CD4-positive, alpha-beta T cell treated with Interleukin-17A for 1 hour (primary cell): ENCODE results near the gene PLSCR5.
A peak's percentile ranks its signal among the peaks of the same experiment; 100 is the strongest.

ENCODE experiments used
- DNase-seq: peaks from one replicate; pipeline ENCODE4 v3.0.0-alpha.2; 2020

The PLSCR5 gene, protein sequence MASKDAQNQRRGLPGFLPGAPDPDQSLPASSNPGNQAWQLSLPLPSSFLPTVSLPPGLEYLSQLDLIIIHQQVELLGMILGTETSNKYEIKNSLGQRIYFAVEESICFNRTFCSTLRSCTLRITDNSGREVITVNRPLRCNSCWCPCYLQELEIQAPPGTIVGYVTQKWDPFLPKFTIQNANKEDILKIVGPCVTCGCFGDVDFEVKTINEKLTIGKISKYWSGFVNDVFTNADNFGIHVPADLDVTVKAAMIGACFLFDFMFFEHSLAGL

DNA sequence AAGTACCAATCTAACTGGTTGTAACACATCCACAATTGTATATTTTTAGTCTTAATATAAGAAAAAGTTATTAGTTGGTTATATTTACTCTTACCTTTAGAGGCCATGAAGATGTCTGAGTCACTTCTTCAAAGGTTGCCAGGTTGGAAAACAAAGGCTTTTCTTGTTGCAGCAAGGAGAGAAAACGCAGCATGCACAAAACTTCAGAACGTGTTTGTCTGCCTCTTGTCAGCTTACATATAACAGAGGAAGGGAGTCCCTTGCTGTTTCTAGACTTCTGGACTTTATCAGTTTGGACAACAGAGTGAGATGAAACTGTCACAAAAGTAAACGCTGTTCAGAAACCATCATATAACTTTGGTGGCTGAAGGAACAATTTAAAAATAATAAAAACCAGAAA, at the start of gene PLSCR5:
TSS of gene PLSCR5 (minus strand) at position 241 of the 400 bp plus-strand sequence. CDS start at position 107, 134 bp downstream.
- no peak for DNase-seq

DNA sequence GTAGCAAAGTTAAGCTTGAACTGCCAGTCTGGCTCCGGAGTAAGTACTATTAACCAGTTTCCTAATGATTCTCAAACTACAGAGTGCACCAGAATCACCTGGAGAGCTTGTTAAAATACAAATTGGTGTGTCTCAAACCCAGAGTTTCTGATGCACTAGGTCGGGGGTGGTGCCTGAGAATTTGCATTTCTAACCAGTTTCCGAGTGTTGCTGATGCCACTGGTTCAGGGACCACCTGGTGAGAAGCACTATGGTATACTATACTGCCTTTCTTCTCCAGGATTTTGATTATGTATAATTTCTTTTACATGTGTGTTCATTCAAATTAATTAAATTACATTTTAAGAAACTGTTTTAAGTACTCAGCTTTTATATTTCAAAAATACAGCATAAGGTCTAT, 48.8 kb upstream of the PLSCR5 start:
- no peak for DNase-seq

DNA sequence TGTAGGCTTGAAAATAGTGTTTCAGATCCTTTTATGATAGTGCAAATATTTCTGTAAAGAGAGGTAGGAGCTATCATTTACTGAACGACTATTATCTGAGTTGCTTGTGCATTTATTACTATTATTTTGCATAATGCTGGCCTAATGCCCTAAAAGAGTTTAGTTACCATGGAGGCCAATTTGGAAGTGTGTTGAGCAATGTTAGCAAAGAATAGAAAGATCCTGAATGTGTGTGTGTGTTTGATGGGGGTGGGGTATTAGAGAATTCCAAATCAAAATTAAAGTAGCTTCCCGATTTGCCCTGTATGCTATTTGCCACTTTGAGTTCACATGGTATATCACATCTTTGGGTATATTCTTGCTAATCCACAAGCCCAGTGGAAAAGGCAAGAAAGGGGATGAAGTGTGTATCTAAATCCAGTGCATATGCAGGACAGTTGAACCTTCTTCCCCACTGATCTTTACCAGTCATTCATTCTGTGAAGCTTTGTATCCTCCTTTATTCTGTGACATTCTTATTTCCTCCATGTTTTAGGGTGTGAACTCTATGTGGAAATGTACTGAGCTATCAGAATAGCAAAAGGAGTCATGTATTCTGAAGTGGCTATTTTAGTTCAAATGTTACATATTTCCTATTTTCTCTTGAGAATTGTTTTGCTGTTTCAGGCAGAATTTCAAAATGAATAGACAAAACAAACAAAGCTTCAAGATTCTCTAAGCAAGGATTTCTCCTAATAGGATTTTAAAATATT, 45.7 kb upstream of the PLSCR5 start:
- no peak for DNase-seq

DNA sequence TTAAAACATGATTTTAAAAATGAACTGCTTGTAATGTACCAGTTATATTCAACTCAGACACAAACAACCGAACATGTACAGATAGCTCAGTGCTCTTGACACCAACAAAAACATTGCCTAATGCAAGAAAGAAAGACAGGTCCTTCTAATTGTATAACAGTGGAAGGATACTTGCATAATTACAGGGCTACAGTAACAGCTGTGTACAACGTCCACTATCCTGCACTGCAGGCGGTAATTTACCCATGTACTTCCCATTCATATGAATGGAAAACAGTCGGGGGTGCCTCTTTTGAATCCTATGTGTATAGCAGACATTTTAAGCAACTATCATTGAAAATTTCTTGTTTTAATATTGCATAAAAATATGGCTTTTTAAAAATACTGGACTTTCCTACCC, 41.1 kb upstream of the PLSCR5 start:
- DNase-seq: no peak

DNA sequence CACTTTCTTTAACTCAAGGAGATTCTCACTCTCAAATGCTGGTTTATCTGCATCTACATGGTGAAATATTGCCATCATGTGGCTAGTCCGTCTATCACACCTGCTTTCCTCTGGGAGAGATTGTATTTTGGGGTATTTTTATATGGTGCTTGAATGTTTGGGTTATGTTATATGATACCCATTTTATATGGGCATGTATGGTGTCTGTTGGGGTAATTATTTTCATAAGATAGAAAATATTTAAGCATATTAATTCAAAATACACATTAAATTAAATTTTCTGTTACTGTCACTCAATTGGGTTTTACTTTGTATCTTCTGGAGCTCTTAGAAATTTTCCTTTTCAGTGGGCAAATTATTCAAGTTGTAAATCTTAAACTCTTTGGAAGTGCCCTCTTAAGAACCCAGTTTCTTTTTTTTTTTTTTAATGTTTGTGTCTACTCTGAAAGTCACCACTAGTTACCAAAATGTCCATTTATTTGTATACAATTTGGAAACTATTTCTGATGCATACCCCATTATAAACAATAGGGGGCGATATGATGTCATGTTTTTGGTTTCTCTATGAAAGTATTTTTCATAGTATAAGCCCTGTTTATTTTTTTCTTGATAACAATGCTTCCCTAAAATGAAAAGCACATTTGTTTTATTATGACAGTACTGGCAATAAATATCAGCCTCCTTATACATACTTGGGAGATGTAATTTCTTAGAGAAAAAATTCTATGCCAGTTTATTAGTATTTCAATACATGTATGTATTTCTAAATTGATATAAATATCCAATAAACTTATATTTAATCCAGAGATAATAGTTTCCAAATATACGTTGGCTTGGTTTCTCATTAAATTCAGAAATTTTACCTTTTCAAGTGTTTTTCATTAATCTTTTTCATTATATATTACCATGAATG, 36.1 kb upstream of the PLSCR5 start:
- peak; percentile 20 for DNase-seq

DNA sequence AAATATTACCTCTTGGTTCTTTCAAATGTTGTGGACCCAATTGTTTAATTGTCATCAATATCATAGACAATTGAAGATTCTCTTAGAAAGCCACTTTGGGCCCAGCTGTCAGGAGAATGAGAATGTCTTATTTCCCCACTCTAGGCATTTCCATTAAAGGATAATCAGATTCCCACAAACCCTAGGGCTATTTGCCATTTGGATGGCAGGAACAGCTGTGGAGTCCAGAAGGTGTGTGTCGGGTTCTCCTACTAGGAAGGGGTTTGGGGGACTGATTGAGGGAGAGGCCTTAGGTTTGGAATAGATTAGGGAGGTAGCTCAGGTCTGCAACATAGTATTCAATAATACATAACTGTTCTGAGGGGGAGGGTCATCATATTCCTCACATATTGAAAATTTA, 35.2 kb upstream of the PLSCR5 start:
- no peak for DNase-seq

DNA sequence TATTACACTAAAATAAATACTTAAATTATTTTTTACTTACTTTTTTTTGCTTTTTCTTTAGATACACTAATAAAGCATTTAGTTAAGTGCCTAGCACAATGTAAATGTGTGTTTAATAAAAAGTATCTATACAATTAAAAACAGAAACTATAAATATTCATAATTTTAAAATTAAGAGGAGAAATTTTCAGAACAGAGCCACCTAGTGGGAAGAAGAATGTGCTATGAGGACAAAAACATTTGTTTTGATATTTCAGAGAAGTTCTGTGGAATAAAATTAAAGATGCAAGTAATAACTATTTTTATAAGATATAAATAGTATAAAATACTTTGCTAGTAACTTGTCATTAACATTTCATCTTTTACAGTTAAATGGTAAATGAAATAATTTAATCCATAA, 33.6 kb upstream of the PLSCR5 start:
- no peak for DNase-seq

DNA sequence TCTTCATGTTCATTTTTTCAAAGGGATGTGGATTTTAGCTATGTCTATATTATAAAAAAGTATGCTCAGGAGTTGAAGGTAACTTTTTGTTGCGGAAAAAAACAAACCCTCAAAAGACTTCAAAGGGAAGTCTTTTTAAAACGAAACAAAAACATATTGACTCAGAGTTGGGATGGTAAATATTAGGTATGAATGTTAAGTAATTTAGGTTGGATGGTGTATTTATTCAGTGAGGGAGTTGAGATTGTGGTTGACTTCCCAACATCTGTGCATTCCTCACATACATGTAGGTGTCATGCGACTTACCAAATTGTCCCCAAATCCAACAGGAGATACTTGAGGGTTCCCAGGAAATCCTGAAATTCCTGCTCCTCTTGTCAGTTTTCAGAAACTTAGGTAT, 32.7 kb upstream of the PLSCR5 start:
- DNase-seq: no peak

DNA sequence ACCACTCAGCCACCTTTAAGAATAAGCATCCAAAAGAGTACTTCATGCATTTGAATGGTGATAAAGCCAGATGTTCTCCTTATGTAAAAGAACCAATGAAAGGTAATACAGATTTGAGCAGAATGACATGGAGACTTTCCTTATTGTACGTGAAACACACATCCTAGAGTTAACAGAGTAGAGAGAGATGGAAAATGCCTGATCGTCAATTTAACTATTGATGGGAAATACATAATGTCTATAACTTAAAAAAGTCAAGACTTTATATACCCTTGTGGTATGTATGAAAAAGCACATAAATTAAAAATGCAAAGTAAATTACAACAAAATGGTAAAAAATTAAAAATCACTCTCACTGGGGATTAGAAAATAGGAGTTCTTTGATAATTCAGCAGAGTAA, 31.7 kb upstream of the PLSCR5 start:
- no peak for DNase-seq

DNA sequence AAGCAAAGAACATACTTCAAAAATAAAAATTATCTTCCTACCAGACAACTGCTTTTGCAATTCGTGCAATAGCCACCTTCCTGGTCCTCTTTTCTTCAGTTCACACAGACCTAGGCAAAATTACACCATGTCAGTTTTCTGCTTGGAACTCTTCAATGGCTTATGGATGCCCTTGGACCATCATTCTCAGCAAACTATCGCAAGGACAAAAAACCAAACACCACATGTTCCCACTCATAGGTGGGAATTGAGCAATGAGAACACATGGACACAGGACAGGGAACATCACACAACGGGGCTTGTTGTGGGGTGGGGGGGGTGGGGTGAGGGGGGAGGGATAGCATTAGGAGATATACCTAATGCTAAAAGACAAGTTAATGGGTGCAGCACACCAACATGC, 29.2 kb upstream of the PLSCR5 start:
- DNase-seq: no peak

DNA sequence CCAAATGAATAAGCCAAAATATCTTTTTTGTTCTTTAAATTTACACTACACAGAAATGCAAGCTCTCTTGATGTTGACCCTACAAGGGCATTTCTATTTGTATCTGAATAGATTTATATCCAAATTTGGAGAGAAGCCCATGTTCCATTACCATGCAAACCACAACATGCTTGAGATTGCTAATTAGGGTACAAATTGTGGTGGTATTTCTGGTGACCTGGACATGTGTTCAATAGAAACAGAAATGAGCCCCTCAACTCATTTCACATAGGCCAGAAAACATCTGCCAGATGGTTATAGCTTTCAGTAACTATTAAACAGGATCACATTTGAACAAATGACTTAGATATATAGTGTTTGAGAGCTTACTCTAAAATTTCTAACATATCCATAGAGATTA, 23.5 kb upstream of the PLSCR5 start:
- no peak for DNase-seq

DNA sequence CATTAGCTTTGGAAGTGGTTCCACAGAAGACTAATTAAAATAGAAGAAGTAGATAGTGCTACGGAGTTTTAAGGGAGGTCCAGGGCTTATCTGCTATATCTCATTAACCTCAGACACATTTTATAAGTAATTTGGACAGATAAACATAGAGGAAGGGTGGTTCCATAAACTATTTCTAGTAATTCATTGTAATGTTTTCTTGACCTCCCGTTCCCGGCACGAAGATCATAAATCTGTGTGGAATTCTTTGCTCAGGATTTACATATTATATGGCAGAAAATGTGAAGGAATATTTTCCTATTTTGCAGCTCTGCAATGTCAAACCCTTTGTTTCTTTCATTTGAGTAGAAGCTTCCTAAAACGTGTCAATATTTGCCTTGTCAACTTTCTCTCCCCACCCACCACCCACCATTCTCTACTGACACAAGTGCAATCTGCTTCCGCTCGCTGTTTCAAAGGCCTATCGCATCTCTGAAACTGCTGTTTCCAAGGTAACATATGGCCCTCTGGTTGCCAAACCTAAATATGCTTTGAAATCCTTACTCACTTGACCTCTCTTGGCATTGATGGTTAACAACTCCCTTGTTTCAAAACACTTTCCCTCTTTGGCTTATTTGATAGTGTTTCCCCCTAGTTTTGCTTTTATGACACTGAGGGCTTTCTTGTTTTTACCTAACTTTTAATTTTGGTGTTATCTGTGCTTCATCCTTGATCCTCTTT, 21.4 kb upstream of the PLSCR5 start:
- no peak for DNase-seq

DNA sequence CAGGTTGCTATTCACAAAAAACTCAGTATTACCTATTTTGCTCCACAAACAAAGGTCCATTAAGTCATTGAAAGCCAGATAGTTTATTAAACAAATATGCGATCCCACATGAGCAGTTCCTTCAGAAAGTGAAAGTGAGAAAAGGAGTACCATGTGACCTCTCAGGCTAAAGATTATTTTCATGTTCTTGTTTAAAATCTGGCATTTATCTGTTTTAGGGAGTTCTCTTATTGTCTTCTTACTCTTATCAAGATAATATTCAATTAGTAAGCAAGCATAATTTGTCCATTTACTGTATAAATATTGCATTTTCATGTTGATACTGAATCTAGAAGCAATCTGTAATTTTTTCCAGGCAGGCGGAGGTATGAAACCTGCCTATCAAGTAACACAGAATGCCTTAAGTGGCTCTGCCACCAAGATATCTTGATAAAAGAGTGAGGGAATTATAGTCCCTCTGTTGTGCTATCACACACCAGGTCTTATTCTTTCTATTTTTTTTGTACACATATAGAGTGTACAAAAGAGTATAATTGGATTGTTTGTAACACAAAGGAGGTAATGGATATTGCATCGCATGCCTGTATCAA, 20.1 kb upstream of the PLSCR5 start:
- no peak for DNase-seq

DNA sequence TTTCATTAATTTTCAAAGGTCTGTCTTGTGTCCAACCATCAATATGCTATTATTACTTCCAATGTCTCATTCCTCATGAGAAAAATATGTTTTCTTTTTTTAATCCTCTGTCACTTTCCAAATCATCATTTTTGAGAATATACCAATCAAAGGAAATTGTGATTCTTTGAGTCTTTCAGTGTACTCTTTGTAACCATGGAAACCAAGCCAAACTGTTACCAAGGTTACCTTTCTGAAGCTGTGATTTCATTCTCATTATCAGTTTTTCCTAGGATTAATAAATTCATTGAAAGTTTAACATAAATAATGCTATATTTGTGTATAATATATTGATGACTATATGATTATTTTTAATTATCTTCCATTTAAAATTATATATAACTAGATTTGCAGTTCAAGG, 16.6 kb upstream of the PLSCR5 start:
- no peak for DNase-seq

DNA sequence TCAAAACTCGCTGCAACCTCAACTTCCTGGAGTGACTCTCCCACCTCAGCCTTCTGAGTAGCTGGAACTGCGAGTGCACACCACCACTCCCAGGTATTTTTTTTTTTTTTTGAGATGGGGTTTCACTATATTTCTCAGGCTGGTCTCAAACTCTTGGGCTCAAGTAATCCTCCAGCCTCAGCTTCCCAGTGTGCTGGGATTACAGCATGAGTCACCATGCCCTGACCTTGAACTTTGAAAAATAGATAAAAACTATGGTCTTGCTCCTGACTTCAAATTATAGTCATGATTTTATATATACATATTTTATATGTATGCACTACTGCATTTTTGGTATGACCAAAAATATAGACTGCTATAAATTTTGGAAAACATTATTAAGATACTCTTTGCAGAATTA, 6.9 kb upstream of the PLSCR5 start:
- DNase-seq: no peak

DNA sequence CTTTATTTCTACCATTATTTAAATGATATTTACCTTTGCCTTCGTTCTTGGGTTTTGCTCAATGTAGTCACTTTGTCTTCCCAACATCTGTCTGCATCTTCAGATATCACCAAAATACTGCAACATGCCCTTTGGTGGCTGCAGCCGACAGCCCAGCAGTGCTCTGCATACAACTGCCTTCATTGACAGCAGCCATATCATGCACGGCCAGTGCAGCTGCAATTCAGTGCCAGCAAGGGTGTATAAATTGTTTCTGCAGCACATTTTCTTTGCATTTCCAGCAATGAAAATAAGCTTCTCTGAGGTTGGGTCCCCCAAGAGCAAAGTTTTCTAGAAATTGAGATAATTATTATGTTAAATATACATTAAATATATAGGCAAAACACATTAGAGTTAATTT, 6.0 kb upstream of the PLSCR5 start:
- DNase-seq: no peak

DNA sequence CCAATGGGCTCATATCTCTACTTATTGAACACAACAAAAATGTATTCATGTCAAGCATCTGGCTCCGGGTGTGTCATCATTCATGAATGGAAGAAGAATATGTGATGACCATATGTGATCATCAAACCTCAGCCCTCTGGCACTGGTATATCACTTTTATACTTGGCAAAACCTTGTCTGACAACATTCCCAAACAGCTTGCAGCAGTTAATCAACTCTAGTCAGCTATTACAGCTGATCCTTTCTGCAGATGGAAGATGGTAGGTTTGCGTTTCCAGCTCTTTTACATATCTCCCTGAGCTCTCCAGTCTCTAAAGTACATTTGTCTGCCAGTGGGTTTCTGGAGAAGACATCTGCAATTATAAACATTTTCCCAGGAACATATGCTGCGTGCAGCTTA, 6.6 kb downstream of the PLSCR5 start:
- DNase-seq: no peak

DNA sequence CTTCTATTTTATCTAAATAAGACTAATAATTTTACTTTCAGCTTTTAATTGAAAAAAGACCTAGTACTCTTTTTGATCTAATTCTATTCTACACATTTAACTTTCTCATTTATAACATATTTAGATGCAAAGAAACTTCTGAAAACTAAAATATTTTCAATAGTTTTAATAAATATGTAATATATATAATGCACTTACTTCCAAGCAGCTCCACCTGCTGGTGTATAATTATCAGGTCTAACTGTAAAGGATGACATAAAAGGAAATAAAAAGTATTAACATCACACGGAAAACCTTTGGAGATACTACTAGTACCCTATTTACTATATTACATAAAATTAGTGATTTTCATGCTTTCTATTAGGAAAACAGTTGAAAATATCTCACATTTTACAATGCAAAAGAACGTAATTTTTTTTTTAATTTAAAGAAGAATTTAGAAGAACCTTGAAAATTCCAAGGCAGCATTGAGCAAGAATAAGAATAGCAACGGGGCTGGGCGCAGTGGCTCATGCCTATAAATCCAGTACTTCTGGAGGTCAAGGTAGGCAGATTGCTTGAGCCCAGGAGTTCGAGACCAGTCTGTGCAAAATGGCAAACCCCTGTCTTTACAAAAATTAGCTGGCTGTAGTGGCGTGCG, 10.2 kb downstream of the PLSCR5 start:
- peak; percentile 1 for DNase-seq

DNA sequence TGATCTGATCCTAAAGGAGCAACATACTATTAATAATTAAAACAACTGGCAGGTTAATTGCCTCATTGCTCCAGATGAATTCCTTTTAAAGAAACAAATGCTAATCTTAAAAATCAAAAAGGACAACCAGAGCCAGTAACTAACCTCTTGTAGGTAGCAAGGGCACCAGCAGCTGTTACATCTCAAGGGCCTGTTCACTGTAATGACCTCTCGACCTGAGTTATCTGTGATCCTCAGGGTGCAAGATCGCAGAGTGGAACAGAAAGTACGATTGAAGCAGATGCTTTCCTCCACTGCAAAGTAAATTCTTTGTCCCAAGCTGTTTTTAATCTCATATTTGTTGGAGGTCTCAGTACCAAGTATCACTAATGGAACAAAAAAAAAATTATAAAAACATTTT, 11.4 kb downstream of the PLSCR5 start:
- no peak for DNase-seq

DNA sequence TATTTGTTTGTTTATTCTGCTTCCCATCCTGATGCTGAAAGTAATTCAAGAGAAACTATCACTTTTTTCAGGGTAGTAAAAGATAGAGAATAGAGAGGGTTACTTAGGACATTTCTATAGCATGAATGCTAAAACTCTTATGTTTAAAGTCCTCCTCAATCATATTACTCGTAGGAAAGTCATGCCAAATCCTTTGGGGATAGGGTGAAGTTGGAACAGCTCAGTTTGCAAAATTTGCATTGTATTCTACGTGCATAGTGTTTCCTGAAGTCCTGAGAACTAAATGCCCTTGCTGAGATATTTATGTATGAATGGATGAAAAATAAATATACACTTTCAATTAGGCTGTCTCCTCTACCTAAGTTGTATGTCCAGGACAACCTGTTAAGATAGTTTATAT, 14.6 kb downstream of the PLSCR5 start:
- DNase-seq: no peak

DNA sequence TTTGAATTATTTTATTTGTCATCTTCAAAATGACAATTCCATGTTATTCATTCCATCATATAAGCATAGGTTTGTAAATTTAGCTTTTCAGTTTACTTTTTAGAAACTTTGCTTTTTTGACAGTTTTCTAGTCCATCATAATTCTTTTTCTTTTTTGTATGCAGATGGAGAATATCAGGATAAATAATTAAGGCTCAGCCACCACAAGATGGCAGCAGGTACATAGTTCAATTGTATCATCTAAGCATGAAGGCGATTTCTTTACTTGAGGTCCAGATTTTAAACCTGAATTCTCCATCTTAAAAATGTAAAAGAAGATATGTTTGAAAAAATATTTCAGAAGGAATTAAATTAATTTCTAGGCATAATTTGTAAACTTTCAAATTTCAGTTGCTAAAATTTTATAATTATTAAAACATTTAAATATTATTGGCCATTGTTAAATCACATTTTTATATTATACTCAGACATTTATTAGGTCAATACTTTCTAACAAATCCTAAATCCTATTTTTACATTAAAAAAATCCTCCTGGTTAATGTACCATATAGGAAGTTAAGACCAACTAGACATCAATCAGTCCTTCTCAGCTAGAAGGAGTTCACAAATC, 15.1 kb downstream of the PLSCR5 start:
- no peak for DNase-seq

DNA sequence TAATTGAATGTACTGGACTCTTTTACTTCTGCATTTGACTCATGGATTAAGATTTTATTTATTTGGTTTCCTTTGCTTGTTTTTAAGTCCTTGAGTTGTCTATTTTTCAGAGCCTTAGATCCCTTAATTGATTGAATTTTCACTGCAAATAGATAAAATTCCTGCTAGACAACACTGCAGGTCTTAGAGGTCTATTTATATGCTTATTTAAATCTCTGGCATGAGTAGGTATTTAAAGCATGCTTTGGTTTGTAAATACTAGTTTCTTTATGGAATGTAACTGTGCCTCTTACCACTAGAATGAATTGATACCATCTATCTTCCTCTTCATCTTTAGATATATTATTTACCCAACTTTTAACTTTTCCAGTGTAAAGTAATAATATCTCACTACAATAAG, 20.0 kb downstream of the PLSCR5 start:
- no peak for DNase-seq
